SH-SY5Y (cell line): Measurements from ENCODE around the gene MTHFSD.

ENCODE experiments used
- GATA2 ChIP-seq: IDR thresholded peaks from 2 replicates; pipeline ENCODE4 v1.6.1; 2011; ENCODE audit warnings: mild to moderate bottlenecking, low read depth, low read length
- GATA3 ChIP-seq: IDR thresholded peaks from 2 replicates; pipeline ENCODE4 v1.6.1; 2011; ENCODE audit warnings: low read depth, mild to moderate bottlenecking, low read length, moderate library complexity

DNA sequence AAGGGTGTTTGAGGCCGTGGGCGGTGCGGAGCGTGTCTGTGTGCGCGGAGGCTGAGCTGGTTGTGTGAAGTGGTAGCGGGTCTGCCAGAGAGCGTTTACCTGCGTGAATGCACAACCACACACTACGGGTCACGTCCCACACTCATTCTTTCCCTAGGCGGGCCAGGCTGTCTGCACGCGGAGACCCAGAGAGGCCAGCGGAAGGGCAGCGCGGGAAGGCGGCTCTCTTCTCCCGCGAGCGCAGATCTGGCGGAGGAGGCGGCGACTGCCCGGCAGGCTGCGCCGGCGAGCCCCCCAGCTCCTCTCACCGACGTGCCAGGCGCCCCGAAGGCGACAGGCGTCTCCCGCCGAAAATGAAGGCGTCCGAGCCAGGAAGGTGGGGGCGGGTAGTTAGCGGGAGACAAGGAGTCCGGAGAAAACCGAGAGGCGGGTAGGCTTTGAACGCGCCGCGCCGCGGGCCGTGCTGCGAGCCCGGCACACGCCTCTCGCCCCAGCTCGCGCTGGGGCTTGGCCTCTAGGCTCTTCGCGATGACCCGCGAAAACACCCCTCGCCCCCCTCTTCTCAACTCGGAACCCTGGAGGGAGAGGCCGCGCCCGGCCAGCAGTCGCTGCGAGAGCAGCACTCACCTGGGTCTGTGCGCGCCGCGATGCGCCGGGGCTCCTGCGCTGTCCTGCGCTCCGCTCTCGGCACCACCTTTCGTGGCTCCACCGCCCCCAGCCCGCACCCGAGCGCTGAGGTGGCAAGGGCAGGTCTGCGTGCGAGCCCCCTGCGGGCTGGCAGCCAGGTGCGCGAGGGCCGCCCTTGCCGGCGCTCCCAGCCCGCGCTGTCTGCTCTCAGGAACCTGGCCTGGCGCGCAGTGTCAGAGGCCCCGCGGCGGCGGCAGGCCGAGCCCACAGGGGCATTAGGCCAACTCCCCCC, 46.7 kb downstream of the MTHFSD start:
- TF ChIP-seq GATA3 = no peak
- TF ChIP-seq GATA2 = no peak
